ENCODE results near the gene ACE. TPM values are rescaled to one million over a fixed set of nuclear protein-coding genes. Genes with fewer than 3 reads are reported as not detected.

ACE gene
- polyA plus RNA-seq (2011; rRNA removed) = 1.9 and 3.1 TPM in 2 replicates
- polyA minus RNA-seq (2011; rRNA and poly(A)+ RNA removed) = 2.9 and 4.8 TPM in 2 replicates

GRCh38 chr17:63476854-63477479 lies at the start of gene ACE:
ACE (plus strand) TSS chr17:63477061; CDS start chr17:63477095, 34 bp downstream.
- CTCF ChIA-PET = interaction anchor here (0.8 to 7.2 kb wide), 3 partner anchors 10 to 51 kb away, joined by 3 to 135 read pairs (median 11); no protein-coding TSS in a partner anchor
- no peaks in the 10 kb centered on the region; the same call in none of the 2 replicates for H3K27me3 ChIP-seq (ENCODE audit: control insufficient read depth, insufficient read depth, low read length)
- DNase-seq (ENCODE audit: low read depth) = no peak
- H3K36me3 ChIP-seq (ENCODE audit: control insufficient read depth, insufficient read depth, low read length) = no peaks in the 10 kb centered on the region
- TF ChIP-seq CTCF (IDR thresholded peaks at IDR 0.05; ENCODE audit: insufficient read depth, low read depth, low read length) = no peak
- POLR2A ChIA-PET = no interaction called here
- H3K4me3 ChIP-seq (ENCODE audit: low read depth, low read length) = peak within 1 kb of the TSS; percentile 42

GRCh38 chr17:63429766-63430165 lies 47.1 kb upstream of the ACE start:
- DNase-seq (ENCODE audit: low read depth) = no peak
- no peaks in the 10 kb centered on the region for H3K27me3 ChIP-seq (ENCODE audit: control insufficient read depth, insufficient read depth, low read length)

GRCh38 chr17:63430223-63430622 lies 46.6 kb upstream of the ACE start:
- TF ChIP-seq CTCF (IDR thresholded peaks at IDR 0.05; ENCODE audit: insufficient read depth, low read depth, low read length) = no peak
- H3K4me3 ChIP-seq (ENCODE audit: low read depth, low read length) = no peak overlapping the region
- ChIA-PET CTCF (interaction anchor here (7.8 to 13.5 kb wide), 2 partner anchors 49 to 179 kb away, joined by 77 to 173 read pairs; no protein-coding TSS in a partner anchor), POLR2A (no interaction called here)
- no peak for DNase-seq (ENCODE audit: low read depth)
- H3K27me3 ChIP-seq (ENCODE audit: control insufficient read depth, insufficient read depth, low read length) = no peaks in the 10 kb centered on the region
- no peaks in the 10 kb centered on the region for H3K36me3 ChIP-seq (ENCODE audit: control insufficient read depth, insufficient read depth, low read length)

More at GRCh38 chr17:63429766-63430165, 47.1 kb upstream of the ACE start:
- Histone ChIP-seq H3K4me3 (ENCODE audit: low read depth, low read length) (no peak overlapping the region), H3K36me3 (ENCODE audit: control insufficient read depth, insufficient read depth, low read length) (no peaks in the 10 kb centered on the region)
- ChIA-PET POLR2A (no interaction called here), CTCF (interaction anchor here (1.0 to 13.5 kb wide), 4 partner anchors 14 to 192 kb away, joined by 3 to 173 read pairs (median 40); partner anchors contain the start of gene MAP3K3)
- no peak for TF ChIP-seq CTCF (IDR thresholded peaks at IDR 0.05; ENCODE audit: insufficient read depth, low read depth, low read length)

- no peaks in the 10 kb centered on the region for H3K36me3 ChIP-seq (ENCODE audit: control insufficient read depth, insufficient read depth, low read length)
- ChIA-PET POLR2A (no interaction called here), CTCF (interaction anchor here (0.9 to 13.5 kb wide), 4 partner anchors 48 to 877 kb away, joined by 3 to 173 read pairs (median 41); partner anchors contain the start of gene MAP3K3)
- H3K27me3 ChIP-seq (ENCODE audit: control insufficient read depth, insufficient read depth, low read length) = no peaks in the 10 kb centered on the region
- no peak overlapping the region for H3K4me3 ChIP-seq (ENCODE audit: low read depth, low read length)
- DNase-seq (ENCODE audit: low read depth) = no peak
- TF ChIP-seq CTCF (IDR thresholded peaks at IDR 0.05; ENCODE audit: insufficient read depth, low read depth, low read length) = no peak
Measured at GRCh38 chr17:63431618-63431938, 45.3 kb upstream of the ACE start.

- peak; percentile 66 for DNase-seq (ENCODE audit: low read depth)
- Histone ChIP-seq H3K27me3 (ENCODE audit: control insufficient read depth, insufficient read depth, low read length) (no peaks in the 10 kb centered on the region), H3K4me3 (ENCODE audit: low read depth, low read length) (no peak overlapping the region), H3K36me3 (ENCODE audit: control insufficient read depth, insufficient read depth, low read length) (no peaks in the 10 kb centered on the region)
- ChIA-PET POLR2A (interaction anchor here (0.6 kb wide), 1 partner anchor 31 kb away, joined by 3 read pairs; no protein-coding TSS in a partner anchor), CTCF (interaction anchor here (0.6 to 13.5 kb wide), 6 partner anchors 8 to 877 kb away, joined by 3 to 173 read pairs (median 4); partner anchors contain the start of gene MAP3K3)
- TF ChIP-seq CTCF (IDR thresholded peaks at IDR 0.05; ENCODE audit: insufficient read depth, low read depth, low read length) = no peak
Measured at GRCh38 chr17:63431939-63432804, 44.7 kb upstream of the ACE start.

Data from BJ (cell line).